Measurements from ENCODE around the gene CFAP46.
"Not testable (repeated sequence)": the region's sequence is repeated elsewhere in the genome, so short reads cannot be mapped to it uniquely, and the experiment has no call there.

Gene CFAP46

GRCh38 chr10:132926777-132927650, 15.4 kb downstream of the CFAP46 start:
- no peak for DNase-seq

GRCh38 chr10:132926070-132926469, 16.3 kb downstream of the CFAP46 start:
- DNase-seq = no peak

DNA sequence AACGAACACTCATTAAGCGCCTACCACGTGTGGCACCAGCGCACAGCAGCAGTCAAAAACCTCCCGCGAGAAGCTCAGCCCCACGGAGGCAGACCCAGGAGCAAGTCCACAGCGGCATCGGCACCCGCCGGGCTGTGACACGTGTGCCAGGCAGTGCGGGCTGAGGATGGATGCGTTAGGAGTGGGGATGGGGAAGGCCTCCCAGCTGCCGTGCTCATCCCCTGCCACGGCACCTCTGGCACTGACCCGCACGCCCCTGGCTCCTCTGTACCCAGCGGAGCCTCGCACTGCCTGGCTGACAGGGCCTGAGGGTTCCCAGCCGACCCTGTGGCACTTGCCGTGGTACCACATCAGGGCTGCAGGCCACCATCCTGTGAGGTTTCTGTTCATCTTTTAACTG, 16.8 kb downstream of the CFAP46 start:
- DNase-seq = no peak

DNA sequence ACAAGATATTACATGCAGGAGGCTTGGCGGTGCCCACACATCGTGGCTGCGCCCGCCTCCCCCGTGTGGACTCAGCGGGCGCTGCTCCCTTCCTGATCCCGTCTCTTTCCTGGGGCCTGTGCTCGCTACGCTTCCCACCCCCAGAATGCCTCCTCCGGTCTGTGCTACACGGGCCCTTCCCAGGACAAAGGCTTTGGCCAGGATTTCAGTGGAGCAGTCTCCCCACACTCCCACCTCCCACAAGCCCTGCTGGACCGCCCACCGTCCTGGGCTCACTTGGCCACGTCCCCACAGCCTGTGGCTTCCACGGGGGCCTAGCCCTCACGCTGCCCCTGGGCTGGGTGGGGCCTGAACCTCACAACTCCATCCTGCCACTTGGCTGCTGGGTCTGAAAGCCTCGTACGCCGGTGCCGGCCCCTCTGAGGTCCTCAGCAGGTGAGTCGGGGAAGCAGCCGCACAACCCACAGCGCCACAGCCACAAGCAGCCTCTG, 17.3 kb downstream of the CFAP46 start:
- no peak for DNase-seq

GRCh38 chr10:132924046-132924952, 18.1 kb downstream of the CFAP46 start:
- DNase-seq = no peak

DNA sequence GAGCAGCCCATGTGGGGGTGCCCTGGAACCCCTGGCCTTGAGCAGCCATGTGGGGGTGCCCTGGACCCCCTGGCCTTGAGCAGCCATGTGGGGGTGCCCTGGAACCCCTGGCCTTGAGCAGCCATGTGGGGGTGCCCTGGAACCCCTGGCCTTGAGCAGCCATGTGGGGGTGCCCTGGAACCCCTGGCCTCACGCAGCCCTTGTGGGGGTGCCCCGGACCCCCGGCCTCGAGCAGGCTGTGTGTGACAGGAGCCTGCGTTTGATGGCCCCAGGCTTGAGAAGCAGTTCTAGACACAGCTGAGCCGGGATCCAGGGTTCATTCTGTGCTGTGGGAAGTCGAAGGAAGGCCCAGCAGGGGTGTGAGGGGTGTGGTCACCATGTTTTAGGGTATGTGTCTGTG, 19.0 kb downstream of the CFAP46 start:
- not testable (repeated sequence) for DNase-seq

- no peak for DNase-seq
These were observed 19.5 kb downstream of the CFAP46 start for GRCh38 chr10:132922872-132923271.

DNA sequence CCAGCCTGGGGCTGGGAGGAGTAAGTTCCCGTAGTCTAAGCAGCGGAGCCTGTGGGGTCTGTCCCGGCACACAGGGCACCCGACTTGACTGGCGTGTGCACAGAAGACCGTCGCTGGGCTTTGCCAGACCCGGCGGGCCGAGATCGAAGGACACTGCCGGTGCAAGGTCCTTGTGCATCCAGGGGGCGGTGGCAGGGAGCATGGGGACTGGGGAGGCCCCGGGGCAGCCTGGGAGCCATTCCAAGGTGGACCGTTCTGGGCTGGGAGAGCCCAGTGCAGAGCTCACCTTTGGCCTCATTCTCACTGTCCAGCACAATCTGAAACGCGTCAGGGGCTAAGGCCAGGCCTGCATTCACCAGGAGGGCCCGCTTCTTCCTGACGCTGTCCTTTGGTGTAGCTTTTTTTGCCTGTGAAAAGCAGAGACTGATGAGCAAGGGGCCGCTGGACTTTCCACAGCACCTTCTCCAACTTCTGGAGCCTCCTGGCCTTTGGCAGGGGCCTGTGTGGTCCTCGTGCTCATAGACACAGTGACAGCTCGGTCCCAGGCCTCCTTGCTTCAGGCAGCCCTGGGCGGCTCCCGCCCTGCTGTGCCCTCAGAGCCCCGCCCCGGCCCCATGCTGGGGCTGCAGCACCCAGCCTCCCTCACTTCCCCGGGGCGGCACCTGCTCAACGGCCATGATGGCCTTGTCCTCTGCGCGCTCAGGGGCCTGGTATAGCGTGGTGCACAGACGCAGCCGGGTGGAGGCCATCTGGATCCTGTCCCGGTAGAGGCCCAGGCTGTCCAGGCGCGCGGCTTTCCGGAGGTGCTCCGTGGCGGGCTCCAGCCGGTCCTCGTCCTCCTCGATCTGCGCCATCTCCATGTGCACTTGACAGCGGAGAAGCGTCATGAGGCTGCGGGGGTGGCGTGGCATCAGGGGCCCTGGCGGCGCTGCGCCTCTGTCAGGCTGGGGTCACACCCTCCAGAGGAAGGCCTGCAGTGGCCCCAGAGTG, 20.3 kb downstream of the CFAP46 start:
- DNase-seq = no peak

DNA sequence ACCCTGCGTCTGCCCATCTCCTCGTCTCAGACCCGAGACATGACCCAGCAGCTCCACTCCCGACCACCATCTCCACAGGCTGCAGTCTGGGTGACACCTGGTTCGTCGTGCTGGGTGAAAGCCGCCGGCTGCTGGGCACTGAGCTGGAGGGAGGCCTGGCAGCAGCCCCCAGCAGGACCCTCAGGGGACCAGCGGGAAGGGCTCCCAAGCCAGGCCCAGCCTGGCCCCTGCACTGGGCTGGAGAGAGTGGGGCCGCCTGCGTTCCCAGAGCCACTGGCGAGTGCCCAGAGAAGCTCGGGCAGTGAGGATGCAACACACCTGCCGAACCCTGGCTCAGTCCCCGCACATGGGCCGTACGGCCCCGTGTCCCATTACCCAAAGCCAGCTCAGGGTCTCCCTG, 21.3 kb downstream of the CFAP46 start:
- DNase-seq = no peak

- DNase-seq = no peak
These were observed 22.1 kb downstream of the CFAP46 start for GRCh38 chr10:132920101-132920925.

GRCh38 chr10:132919374-132920100, 22.8 kb downstream of the CFAP46 start:
- DNase-seq = no peak

DNA sequence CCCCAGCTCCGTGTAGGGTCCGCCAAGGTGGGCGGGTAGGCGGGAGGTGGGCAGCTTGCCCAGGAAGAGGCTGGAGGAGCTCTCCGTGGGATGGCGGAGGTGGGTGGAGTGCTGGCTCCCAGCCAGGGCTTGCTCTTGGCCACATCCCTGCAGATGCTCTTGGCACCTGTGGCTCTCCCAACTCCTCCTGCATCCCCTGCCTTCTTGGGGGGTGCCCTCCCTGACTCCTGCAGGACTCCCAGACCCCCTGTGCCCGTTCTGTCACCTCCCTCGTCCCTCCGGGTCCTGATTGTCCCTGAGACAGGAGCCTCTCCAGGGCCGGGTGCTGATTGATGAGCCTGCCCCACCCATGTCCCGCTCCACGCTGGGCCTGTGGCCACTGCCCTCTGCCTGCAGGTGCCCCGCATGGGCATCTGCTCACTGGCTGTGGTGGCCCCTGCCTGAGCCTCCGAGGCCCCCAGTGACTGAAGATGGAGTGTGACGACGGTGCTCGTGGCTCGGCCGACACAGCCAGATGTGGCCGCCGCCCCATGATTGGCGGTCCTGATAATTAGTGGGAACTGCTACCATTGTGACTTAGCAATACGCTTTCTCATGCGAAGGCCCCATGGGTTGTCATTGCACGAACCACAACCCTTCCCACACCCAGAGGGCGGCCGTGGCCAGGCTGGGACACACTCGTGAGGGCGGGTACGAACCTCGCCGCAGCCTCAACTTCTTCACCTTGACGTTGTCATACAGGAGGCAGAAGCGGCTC, 23.6 kb downstream of the CFAP46 start:
- no peak for DNase-seq

GRCh38 chr10:132918264-132918616, 24.1 kb downstream of the CFAP46 start:
- DNase-seq = no peak

DNA sequence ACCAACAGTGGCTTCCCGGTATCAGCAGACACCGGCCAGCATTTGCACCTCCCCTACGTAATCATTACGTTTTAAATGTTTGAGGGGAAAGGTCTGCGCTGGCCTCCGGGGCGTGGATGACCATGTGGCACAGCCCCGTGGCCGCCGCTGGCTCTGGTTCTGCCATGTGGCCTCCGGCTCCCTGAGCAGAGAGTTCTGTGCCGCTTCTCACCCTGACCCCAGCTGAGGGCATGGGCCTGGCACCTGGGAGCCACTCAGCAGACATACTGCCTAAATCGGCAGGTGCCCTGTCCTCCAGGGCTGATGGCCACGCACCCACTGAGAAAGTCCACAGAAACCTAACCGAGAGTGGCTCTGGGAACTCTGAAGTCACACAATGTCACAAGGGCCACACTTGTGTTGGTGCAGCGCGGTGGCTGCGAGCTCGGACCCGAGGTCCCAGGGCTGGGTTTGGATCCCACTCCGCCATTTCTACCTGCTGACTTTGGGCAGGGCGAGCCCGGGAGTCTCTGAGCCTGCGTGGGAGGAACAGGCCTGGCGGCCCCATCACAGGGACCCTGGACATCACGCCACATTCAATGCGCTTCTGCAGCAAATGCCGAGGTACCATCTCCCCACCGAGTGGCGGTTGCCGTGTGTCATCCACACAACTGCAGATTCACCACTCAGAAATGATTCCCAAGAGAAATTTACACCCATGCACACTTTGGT, 25.3 kb downstream of the CFAP46 start:
- DNase-seq = no peak

- no peak for DNase-seq
These were observed 25.9 kb downstream of the CFAP46 start for GRCh38 chr10:132916421-132916841.

- DNase-seq = no peak
These were observed 27.0 kb downstream of the CFAP46 start for GRCh38 chr10:132915411-132915810.

DNA sequence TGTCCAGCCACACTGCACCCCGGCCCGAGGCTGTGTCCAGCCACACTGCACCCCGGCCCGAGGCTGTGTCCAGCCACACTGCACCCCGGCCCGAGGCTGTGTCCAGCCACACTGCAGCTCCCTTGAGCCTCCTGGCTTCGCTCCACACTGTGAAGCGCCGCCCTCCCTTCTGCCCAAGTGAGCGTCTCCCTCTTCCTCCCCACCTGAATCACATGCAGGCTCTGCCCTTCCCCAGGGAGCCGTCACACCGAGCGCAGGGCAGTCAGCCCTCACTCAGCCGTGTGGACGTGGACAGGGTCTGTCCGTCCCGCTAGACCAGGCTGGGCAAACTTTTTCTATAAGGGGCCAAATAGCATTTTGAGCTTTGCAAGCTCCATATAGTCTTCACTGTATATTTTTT, 27.6 kb downstream of the CFAP46 start:
- DNase-seq = no peak

DNA sequence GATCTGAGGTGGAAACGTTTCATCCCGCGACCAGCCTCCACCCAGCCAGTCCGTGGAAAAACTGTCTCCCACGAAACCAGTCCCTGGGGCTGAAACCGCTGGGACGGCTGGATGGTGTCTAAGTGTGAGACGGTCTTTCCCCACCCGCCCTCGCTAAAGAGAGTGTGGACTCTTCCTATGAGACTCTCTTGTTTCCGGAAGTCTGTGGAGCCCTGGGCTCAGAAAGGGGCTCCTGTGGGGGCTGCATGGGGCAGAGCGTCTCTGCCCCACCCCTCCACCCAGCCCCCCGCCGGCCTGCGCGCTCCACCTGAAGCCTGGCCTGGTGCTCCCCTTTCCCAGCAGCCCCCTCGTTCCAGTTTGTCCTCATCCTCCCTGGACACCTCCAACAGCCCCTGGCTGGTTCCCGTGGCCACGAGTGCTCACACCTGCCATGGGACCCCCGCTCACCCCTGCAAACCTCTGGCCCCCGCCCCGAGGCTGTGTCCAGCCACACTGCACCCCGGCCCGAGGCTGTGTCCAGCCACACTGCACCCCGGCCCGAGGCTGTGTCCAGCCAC, 28.7 kb downstream of the CFAP46 start:
- DNase-seq = no peak
